Stimulated activated CD4-positive, alpha-beta T cell treated with anti-CD3 and anti-CD28 coated beads, Interleukin-1b, Interleukin-23, amount 100 ng/mL, for 1 hour (primary cell): ENCODE measurements around the gene SPRR5.

Experiments used
- DNase-seq, 2 donors: peaks; one replicate each; pipeline ENCODE4 v3.0.0-alpha.2; 2020; ENCODE audit warnings: low read depth in 2 of 2

Gene SPRR5

GRCh38 chr1:152946248-152946647 is 758 bp upstream of the SPRR5 start:
- DNase-seq: no peak

- DNase-seq: no peak
These were observed 4.7 kb downstream of the SPRR5 start for GRCh38 chr1:152951711-152952110.

- DNase-seq: no peak
These were observed 6.8 kb downstream of the SPRR5 start for GRCh38 chr1:152953761-152954160.

- DNase-seq: no peak
These were observed 7.4 kb downstream of the SPRR5 start for GRCh38 chr1:152954436-152954835.

- no peak for DNase-seq
These were observed 10.6 kb downstream of the SPRR5 start for GRCh38 chr1:152957561-152957960.

GRCh38 chr1:152959273-152959672 is 12.3 kb downstream of the SPRR5 start:
- DNase-seq: no peak

GRCh38 chr1:152959801-152960451 is 12.9 kb downstream of the SPRR5 start:
- no peak for DNase-seq

- no peak for DNase-seq
These were observed 13.5 kb downstream of the SPRR5 start for GRCh38 chr1:152960452-152961044.

GRCh38 chr1:152961226-152961891 is 14.4 kb downstream of the SPRR5 start:
- DNase-seq: no peak

GRCh38 chr1:152962876-152963415 is 15.9 kb downstream of the SPRR5 start:
- DNase-seq: no peak

GRCh38 chr1:152964536-152964935 is 17.5 kb downstream of the SPRR5 start:
- DNase-seq: no peak

- no peak for DNase-seq
These were observed 18.8 kb downstream of the SPRR5 start for GRCh38 chr1:152965853-152966252.

GRCh38 chr1:152967201-152967600 is 20.2 kb downstream of the SPRR5 start:
- no peak for DNase-seq

GRCh38 chr1:152968248-152968647 is 21.2 kb downstream of the SPRR5 start:
- no peak for DNase-seq

GRCh38 chr1:152969036-152969435 is 22.0 kb downstream of the SPRR5 start:
- DNase-seq: no peak

GRCh38 chr1:152970495-152970894 is 23.5 kb downstream of the SPRR5 start, which contains the start of gene SPRR4:
Gene SPRR4, plus strand, starts transcription at chr1:152970648. Its CDS starts 1,243 bp downstream, at chr1:152971891.
- DNase-seq: no peak

GRCh38 chr1:152972196-152972886 is 25.3 kb downstream of the SPRR5 start:
- DNase-seq: no peak

- DNase-seq: no peak
These were observed 29.7 kb downstream of the SPRR5 start for GRCh38 chr1:152976688-152977087.

GRCh38 chr1:152977614-152978013 is 30.6 kb downstream of the SPRR5 start:
- DNase-seq: no peak

- DNase-seq: no peak
These were observed 33.7 kb downstream of the SPRR5 start for GRCh38 chr1:152980676-152981075.

- DNase-seq: no peak
These were observed 34.3 kb downstream of the SPRR5 start for GRCh38 chr1:152981146-152981871.

GRCh38 chr1:152982076-152982475 is 35.1 kb downstream of the SPRR5 start:
- DNase-seq: no peak
